GM23248 (cell line): ENCODE results near the gene BMAL1. TPM values are rescaled to one million over a fixed set of nuclear protein-coding genes. Genes with fewer than 3 reads are reported as not detected.

Experiments
- DNase-seq: peaks from one replicate; pipeline ENCODE4 v3.0.0-alpha.2; 2015
- H2AFZ ChIP-seq: fragments of 200-600 bp; sonication (generic); 2 replicates; pipeline ENCODE4 v1.6.1; 2016; ENCODE audit warnings: antibody characterized with exemption
- H3F3A ChIP-seq: fragments of 200-600 bp; sonication (generic); 2 replicates; pipeline ENCODE4 v1.6.1; 2016; ENCODE audit warnings: mild to moderate bottlenecking, antibody characterized with exemption, mixed run types; ENCODE audit not compliant: insufficient read depth
- H3K27ac ChIP-seq: fragments of 200-600 bp; sonication (generic); 2 replicates; pipeline ENCODE4 v1.5.1; 2016; ENCODE audit warnings: mild to moderate bottlenecking
- H3K27me3 ChIP-seq: fragments of 200-600 bp; sonication (generic); replicated peaks from 2 replicates; pipeline ENCODE4 v1.6.1; 2016; ENCODE audit warnings: mild to moderate bottlenecking; ENCODE audit not compliant: insufficient read depth
- H3K36me3 ChIP-seq: fragments of 200-600 bp; sonication (generic); 2 replicates; pipeline ENCODE4 v1.6.1; 2016; ENCODE audit warnings: low read depth, mild to moderate bottlenecking
- H3K4me1 ChIP-seq: fragments of 200-600 bp; sonication (generic); 2 replicates; pipeline ENCODE4 v1.6.1; 2016; ENCODE audit warnings: mild to moderate bottlenecking; ENCODE audit not compliant: insufficient read depth
- H3K4me2 ChIP-seq: fragments of 200-600 bp; sonication (generic); one replicate; pipeline ENCODE4 v1.6.1; 2016; ENCODE audit warnings: mild to moderate bottlenecking; ENCODE audit not compliant: unreplicated experiment
- H3K4me3 ChIP-seq: fragments of 200-600 bp; sonication (generic); 2 replicates; pipeline ENCODE4 v1.5.1; 2016; ENCODE audit warnings: mild to moderate bottlenecking
- H3K79me2 ChIP-seq: fragments of 200-600 bp; sonication (generic); 2 replicates; pipeline ENCODE4 v1.6.1; 2016; ENCODE audit warnings: mild to moderate bottlenecking; ENCODE audit not compliant: insufficient read depth
- H3K9ac ChIP-seq: fragments of 200-600 bp; sonication (generic); 2 replicates; pipeline ENCODE4 v1.6.1; 2016; ENCODE audit warnings: mild to moderate bottlenecking
- H3K9me2 ChIP-seq: fragments of 200-600 bp; sonication (generic); 2 replicates; pipeline ENCODE4 v1.6.1; 2016; ENCODE audit warnings: mixed run types, mild to moderate bottlenecking, moderate library complexity; ENCODE audit not compliant: insufficient read depth
- H3K9me3 ChIP-seq: fragments of 200-600 bp; sonication (generic); one replicate; pipeline ENCODE4 v1.6.1; 2017; ENCODE audit warnings: low read depth
- H4K20me1 ChIP-seq: fragments of 200-600 bp; sonication (generic); 2 replicates; pipeline ENCODE4 v1.6.0; 2016; ENCODE audit not compliant: insufficient read depth
- EZH2 ChIP-seq: fragments of 200-600 bp; sonication (generic); IDR thresholded peaks from 2 replicates; pipeline ENCODE4 v1.6.1; 2018; ENCODE audit warnings: antibody characterized with exemption, mild to moderate bottlenecking; ENCODE audit not compliant: insufficient read depth, poor library complexity, severe bottlenecking
- EZH2phosphoT487 ChIP-seq: fragments of 200-600 bp; sonication (generic); IDR thresholded peaks from 2 replicates; pipeline ENCODE4 v1.6.1; 2018; ENCODE audit warnings: antibody characterized with exemption, moderate library complexity, mild to moderate bottlenecking, low read depth; ENCODE audit not compliant: insufficient read depth
- WGBS, 2 experiments: methylation state at CpG; one replicate each; pipeline ENCODE4 v1.1.6; 2015 to 2017; ENCODE audit warnings: low lambda C conversion rate in 2 of 2, low coverage in 1 of 2; ENCODE audit errors: missing lambda C conversion rate in 2 of 2; 5-methylcytosine and 5-hydroxymethylcytosine counted together
- in situ Hi-C: fragments of 300-500 bp; cut with MboI; formaldehyde crosslinking; loops from 2 replicates; pipeline ENCODE4 v1.15.0; 2020
- polyA plus RNA-seq: library from polyadenylated mRNA; unstranded; fragments of >200 nt; fragmentation: Nextera tagmentation; extraction: Ambion mirVana; gene quantifications from 2 replicates; pipeline ENCODE4 v1.2.1, GENCODE V29; 2016
- total RNA-seq: library from RNA; depleted of rRNA; stranded (reverse); fragments of >200 nt; shearing (Covaris generic); gene quantifications from 2 replicates; pipeline ENCODE4 v1.2.3, GENCODE V29; 2014

The BMAL1 gene
- total and polyA plus RNA-seq, 2 experiments from 2014 or later: 31.9 to 41.7 TPM

DNA sequence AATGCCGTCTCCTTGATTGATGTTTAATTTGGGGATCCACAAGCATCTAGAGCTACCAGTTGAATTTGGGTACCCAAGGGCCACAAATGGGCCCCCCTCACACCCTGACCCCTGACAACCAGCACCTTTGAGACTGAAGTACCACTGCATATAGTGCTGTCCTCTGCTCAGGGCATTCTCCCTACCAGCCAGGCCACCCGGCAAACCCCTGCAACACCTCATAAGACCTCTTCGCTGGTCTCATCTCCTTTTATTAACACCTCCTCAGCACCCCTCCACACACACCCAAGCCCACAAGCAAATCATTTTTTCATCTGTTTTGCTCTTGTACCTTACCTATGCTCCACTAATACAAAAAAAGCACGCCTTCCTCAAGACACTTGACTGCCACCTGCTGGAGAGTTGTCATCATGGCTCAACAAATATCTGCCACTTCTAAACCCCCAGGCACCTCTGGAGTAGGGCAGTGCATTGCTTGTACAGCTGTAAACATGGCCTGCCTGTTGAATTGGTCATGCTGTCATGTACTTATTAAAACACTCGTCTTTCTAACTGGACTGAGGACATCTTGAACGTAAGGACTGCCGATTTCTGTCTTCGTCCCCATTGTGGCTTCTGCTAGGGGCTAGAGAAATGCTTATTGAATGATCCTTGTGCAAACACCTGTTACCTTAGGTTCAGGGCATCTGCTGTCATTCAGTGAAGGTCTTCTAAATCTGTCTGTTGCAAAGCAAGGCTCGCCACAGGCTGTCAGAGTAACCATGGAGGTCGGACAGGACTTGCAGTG lies 66.5 kb downstream of the BMAL1 start:
- Histone ChIP-seq H3K79me2 (peaks cover 82% of the 10 kb centered on the region), H3K4me1 (peaks cover 10% of the 10 kb centered on the region), H4K20me1 (no peaks in the 10 kb centered on the region), H2AFZ (no peak overlapping the region), H3K9ac (no peak overlapping the region), H3K27me3 (no peaks in the 10 kb centered on the region), H3K27ac (no peak overlapping the region), H3K9me3 (no peaks in the 10 kb centered on the region), H3K9me2 (no peaks in the 10 kb centered on the region), H3K36me3 (no peaks in the 10 kb centered on the region), H3K4me3 (no peak overlapping the region), H3K4me2 (no peak overlapping the region), H3F3A (no peaks in the 10 kb centered on the region)
- in situ Hi-C loops: loop anchor here (10.0 kb wide), 1 partner anchor 379 kb away; no protein-coding TSS in a partner anchor
- TF ChIP-seq EZH2phosphoT487 (no peak), EZH2 (no peak)
- DNase-seq: peak; percentile 81
- 61 to 62% methylated on average over 10 of the region's 10 CpGs for WGBS, 2 experiments

DNA sequence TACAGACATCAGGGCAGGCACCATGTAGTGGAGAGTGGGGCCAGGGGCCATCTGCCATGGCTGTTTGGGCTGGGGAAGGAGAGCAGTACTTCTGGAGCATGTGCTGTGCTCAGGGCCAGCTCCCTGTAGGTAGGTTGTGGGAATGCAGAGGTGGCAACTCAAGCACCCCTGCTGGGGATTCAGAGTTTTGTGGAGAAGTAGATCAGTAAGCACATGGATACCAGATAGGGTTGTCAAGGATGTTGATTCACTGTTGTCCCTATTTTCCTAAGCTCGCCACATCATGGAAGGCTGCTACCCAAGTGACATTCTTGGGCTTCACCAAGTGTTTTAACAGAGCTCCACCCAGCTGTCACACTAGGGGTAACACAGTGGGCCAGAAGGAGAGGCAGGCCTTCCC lies 67.2 kb downstream of the BMAL1 start:
- no peak overlapping the region for H2AFZ ChIP-seq
- in situ Hi-C loops: loop anchor here (10.0 kb wide), 1 partner anchor 380 kb away; no protein-coding TSS in a partner anchor

GRCh38 chr11:13346470-13346869 lies 68.9 kb downstream of the BMAL1 start:
- H3K9ac ChIP-seq: no peak overlapping the region
- in situ Hi-C loops: loop anchor here (10.0 kb wide), 1 partner anchor 382 kb away; no protein-coding TSS in a partner anchor
- no peaks in the 10 kb centered on the region for H3F3A ChIP-seq
- no peaks in the 10 kb centered on the region for H3K9me2 ChIP-seq
- no peaks in the 10 kb centered on the region for H3K4me1 ChIP-seq
- peaks cover 88% of the 10 kb centered on the region for H3K79me2 ChIP-seq
- no peaks in the 10 kb centered on the region for H3K36me3 ChIP-seq
- H3K9me3 ChIP-seq: no peaks in the 10 kb centered on the region
- H3K27ac ChIP-seq: no peak overlapping the region
- 77 to 80% methylated on average over 5 of the region's 5 CpGs for WGBS, 2 experiments
- H2AFZ ChIP-seq: no peak overlapping the region
- no peak for TF ChIP-seq EZH2phosphoT487
- no peak for TF ChIP-seq EZH2
- no peak for DNase-seq
- H3K4me2 ChIP-seq: no peak overlapping the region
- no peaks in the 10 kb centered on the region for H4K20me1 ChIP-seq
- no peaks in the 10 kb centered on the region for H3K27me3 ChIP-seq
- H3K4me3 ChIP-seq: no peak overlapping the region

More for the DNA sequence above, 67.2 kb downstream of the BMAL1 start:
- Histone ChIP-seq H3F3A (no peaks in the 10 kb centered on the region), H3K4me1 (peaks cover 3% of the 10 kb centered on the region; the same call in 1 of the 2 replicates), H4K20me1 (no peaks in the 10 kb centered on the region), H3K36me3 (no peaks in the 10 kb centered on the region), H3K27ac (no peak overlapping the region), H3K4me3 (no peak overlapping the region), H3K9me3 (no peaks in the 10 kb centered on the region), H3K27me3 (no peaks in the 10 kb centered on the region), H3K79me2 (peaks cover 87% of the 10 kb centered on the region), H3K9me2 (no peaks in the 10 kb centered on the region), H3K4me2 (no peak overlapping the region), H3K9ac (no peak overlapping the region)
- DNase-seq: peak; percentile 16
- no peak for TF ChIP-seq EZH2
- TF ChIP-seq EZH2phosphoT487: no peak
- WGBS, 2 experiments: 93% methylated on average over 1 of the region's 1 CpG

GRCh38 chr11:13347901-13348300 lies 70.3 kb downstream of the BMAL1 start:
- Histone ChIP-seq H3K27ac (no peak overlapping the region), H3K79me2 (peaks cover 86% of the 10 kb centered on the region), H3F3A (no peaks in the 10 kb centered on the region), H3K4me1 (no peaks in the 10 kb centered on the region), H3K9ac (no peak overlapping the region), H3K9me2 (no peaks in the 10 kb centered on the region), H2AFZ (no peak overlapping the region), H3K9me3 (no peaks in the 10 kb centered on the region), H3K4me3 (no peak overlapping the region), H3K36me3 (no peaks in the 10 kb centered on the region), H3K27me3 (no peaks in the 10 kb centered on the region), H4K20me1 (no peaks in the 10 kb centered on the region), H3K4me2 (no peak overlapping the region)
- in situ Hi-C loops: loop anchor here (10.0 kb wide), 1 partner anchor 383 kb away; no protein-coding TSS in a partner anchor
- no peak for TF ChIP-seq EZH2
- no peak for TF ChIP-seq EZH2phosphoT487
- no peak for DNase-seq
- 90 to 94% methylated on average over 7 of the region's 7 CpGs for WGBS, 2 experiments
